Central memory CD8-positive, alpha-beta T cell (primary cell): ENCODE results near the gene ING5.
A peak's percentile ranks its signal among the peaks of the same experiment; 100 is the strongest.
"Not testable (repeated sequence)": the region's sequence is repeated elsewhere in the genome, so short reads cannot be mapped to it uniquely, and the experiment has no call there.

Experiments used
- ATAC-seq: fragments of 150-1000 bp; cut with Tn5 transposase; replicated peaks from 2 replicates; pipeline ENCODE4 v1.10.0; 2022; ENCODE audit warnings: mild to moderate bottlenecking, moderate FRiP score, moderate number of reproducible peaks; ENCODE audit not compliant: poor library complexity, severe bottlenecking; ENCODE audit errors: extremely low read depth
- DNase-seq, 2 donors: peaks; one replicate each; pipeline ENCODE4 v3.0.0; 2021; ENCODE audit warnings: low spot score in 2 of 2
- H3K27ac Mint-ChIP-seq: one replicate; pipeline ENCODE4 v1.8.0; 2022; ENCODE audit warnings: low read depth, mild to moderate bottlenecking, moderate library complexity, mixed read lengths
- H3K27me3 Mint-ChIP-seq: one replicate; pipeline ENCODE4 v1.8.0; 2022; ENCODE audit warnings: mixed read lengths
- H3K36me3 Mint-ChIP-seq: one replicate; pipeline ENCODE4 v1.8.0; 2022; ENCODE audit warnings: mild to moderate bottlenecking, moderate library complexity, mixed read lengths; ENCODE audit not compliant: insufficient read depth
- H3K4me1 Mint-ChIP-seq: one replicate; pipeline ENCODE4 v1.8.0; 2022; ENCODE audit warnings: mixed read lengths
- H3K4me3 Mint-ChIP-seq: one replicate; pipeline ENCODE4 v1.8.0; 2022; ENCODE audit warnings: mild to moderate bottlenecking, moderate library complexity, mixed read lengths
- H3K9me3 Mint-ChIP-seq: one replicate; pipeline ENCODE4 v1.8.0; 2022; ENCODE audit warnings: mixed read lengths

The ING5 gene

DNA sequence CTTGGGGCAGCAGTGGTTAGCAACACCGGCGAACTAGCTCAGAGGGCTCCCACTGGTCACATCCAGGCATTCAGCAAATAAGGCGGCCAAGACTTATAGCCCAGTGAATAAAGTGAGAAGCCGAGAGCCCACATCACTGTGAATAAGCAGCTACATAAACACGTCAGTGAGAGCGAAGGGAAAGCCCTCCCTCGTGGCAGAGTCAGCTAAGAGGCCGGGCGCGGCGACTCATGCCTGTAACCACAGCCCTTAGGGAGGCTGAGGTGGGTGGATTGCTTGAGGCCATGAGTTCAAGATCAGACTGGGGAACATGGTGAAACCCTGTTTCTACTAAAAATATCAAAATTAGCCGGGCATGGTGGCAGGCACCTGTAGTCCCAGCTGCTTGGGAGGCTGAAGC is 37.8 kb downstream of the ING5 start:
- H3K36me3 Mint-ChIP-seq = peaks cover 8% of the 10 kb centered on the region
- peak overlapping the region; percentile 11 for H3K4me3 Mint-ChIP-seq
- DNase-seq = no peak
- H3K9me3 Mint-ChIP-seq = no peaks in the 10 kb centered on the region
- no peak for ATAC-seq
- no peaks in the 10 kb centered on the region for H3K27me3 Mint-ChIP-seq
- H3K27ac Mint-ChIP-seq = peak overlapping the region; percentile 49
- H3K4me1 Mint-ChIP-seq = peaks cover 30% of the 10 kb centered on the region

DNA sequence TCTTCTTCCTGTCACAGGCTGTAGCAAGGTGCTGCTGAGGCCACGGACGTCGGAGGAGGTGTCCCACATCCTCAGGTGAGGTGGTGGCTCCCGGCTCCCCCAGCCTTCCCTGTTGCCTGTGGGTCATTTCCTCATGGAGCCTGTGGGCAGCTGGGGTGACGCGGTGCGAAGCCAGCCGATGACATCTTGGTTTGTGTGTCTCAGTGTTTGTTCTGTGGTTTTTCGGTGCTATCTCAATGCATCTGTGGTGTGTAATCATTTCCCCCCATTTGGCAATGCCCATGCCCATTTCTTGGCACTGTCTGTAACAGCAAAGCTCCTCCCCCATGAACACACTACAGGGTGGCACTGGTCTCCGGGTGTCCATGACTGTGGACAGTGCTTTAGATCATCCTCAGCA is 39.2 kb downstream of the ING5 start:
- Mint-ChIP-seq H3K27me3 (no peaks in the 10 kb centered on the region), H3K9me3 (no peaks in the 10 kb centered on the region), H3K4me3 (peak overlapping the region; percentile 60), H3K36me3 (peaks cover 5% of the 10 kb centered on the region), H3K4me1 (peaks cover 30% of the 10 kb centered on the region), H3K27ac (peak overlapping the region; percentile 13)
- peak in 1 of 2 donors; percentile 36 for DNase-seq
- ATAC-seq = peak; percentile 78

DNA sequence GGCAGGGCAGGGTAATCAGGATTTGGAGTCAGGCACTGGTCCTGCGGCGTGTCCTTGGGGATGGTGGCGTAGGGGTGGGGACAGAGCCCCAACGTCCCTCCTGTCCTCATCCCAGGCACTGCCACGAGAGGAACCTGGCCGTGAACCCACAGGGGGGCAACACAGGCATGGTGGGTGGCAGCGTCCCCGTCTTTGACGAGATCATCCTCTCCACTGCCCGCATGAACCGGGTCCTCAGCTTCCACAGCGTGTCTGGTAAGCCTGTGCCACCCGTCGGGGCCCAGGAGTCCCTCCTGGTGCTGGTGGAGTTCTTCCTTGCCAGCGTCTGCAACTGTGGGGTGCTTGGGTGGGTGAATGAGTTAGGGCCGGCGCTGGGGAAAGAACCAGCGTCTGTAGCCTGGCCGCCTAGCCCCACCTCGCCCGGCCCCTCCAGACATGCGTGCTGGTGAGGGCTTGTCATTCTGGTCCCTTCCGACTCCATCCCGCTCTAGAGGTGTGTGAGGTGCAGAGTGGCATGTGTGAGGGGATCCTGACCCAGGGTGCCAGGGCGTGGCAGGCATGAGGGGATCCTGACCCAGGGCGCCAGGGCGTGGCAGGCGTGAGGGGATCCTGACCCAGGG is 40.6 kb downstream of the ING5 start:
- DNase-seq (no peak), ATAC-seq (no peak)
- Mint-ChIP-seq H3K4me1 (peaks cover 29% of the 10 kb centered on the region), H3K9me3 (no peaks in the 10 kb centered on the region), H3K4me3 (no peak overlapping the region), H3K27me3 (no peaks in the 10 kb centered on the region), H3K27ac (peak overlapping the region; percentile 25), H3K36me3 (peaks cover 4% of the 10 kb centered on the region)

DNA sequence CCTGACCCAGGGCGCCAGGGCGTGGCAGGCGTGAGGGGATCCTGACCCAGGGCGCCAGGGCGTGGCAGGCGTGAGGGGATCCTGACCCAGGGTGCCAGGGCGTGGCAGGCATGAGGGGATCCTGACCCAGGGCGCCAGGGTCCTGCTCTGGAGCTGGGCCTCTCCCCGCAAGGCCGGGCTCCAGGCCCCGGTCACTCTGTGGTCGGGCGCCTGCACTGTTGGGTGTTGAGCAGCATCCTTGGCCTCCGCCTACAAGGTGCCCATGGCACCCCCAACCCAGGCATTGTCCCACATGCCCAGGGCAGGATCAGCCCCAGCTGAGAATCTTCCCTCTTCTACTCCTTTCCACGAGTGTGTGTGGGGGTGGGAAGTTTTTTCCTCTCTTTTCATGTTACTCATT is 41.2 kb downstream of the ING5 start:
- H3K27me3 Mint-ChIP-seq, H3K27ac Mint-ChIP-seq, H3K9me3 Mint-ChIP-seq, H3K36me3 Mint-ChIP-seq, DNase-seq, H3K4me3 Mint-ChIP-seq, ATAC-seq: not testable (repeated sequence)
- peaks cover 24% of the 10 kb centered on the region for H3K4me1 Mint-ChIP-seq

DNA sequence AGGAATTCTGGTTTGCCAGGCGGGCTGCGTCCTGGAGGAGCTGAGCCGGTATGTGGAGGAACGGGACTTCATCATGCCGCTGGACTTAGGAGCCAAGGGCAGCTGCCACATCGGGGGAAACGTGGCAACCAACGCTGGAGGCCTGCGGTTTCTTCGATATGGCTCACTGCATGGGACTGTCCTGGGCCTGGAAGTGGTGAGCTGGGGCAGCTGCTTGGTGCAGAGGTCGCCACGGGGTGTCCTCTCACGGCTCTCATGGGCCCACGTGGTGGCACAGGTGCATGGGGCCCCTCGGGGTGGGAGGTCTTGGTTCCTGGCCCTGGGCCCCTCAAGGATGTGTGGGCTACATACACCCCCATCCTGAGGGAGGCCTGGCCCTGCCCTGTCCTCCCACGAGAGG is 41.8 kb downstream of the ING5 start:
- no peaks in the 10 kb centered on the region for H3K27me3 Mint-ChIP-seq
- DNase-seq (no peak), ATAC-seq (no peak)
- H3K27ac Mint-ChIP-seq = no peak overlapping the region
- peaks cover 22% of the 10 kb centered on the region for H3K4me1 Mint-ChIP-seq
- H3K4me3 Mint-ChIP-seq = no peak overlapping the region
- no peaks in the 10 kb centered on the region for H3K9me3 Mint-ChIP-seq
- H3K36me3 Mint-ChIP-seq = peaks cover 4% of the 10 kb centered on the region

DNA sequence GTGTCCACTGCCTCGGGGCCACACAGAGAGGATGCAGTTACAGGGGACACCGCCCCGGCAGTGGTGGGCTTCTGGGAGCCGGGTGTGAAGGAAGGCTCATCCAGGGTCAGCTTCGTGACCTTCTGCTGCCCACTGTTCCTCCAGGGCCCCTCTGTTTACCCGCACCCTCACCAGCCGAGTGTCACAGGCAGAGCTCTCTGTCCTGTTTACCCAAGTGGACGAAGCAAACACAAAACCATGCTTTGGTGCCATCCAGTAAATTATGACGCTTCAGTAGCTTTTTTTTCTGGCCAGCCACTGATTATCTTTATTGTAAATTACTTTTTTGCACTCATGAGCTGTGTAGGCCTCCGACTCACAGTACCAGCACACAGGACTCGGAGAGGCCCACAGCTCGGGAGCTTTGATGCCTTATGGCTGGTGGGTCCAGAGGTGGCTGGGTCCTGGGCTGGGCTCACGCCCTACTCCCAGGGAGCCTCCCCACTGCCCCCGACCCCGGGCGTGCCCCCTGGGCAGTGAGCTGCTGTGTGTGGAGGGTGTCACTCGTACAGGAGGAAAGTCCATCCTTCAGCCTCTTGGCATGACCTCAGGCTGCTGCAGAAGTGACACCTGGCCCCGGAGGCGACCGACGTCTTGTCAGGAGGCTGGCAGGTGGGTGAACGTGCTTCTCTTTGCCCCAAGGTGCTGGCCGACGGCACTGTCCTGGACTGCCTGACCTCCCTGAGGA is 42.4 kb downstream of the ING5 start:
- ATAC-seq (no peak), DNase-seq (no peak)
- H3K27me3 Mint-ChIP-seq = no peaks in the 10 kb centered on the region
- H3K9me3 Mint-ChIP-seq = no peaks in the 10 kb centered on the region
- H3K36me3 Mint-ChIP-seq = peaks cover 4% of the 10 kb centered on the region
- no peak overlapping the region for H3K27ac Mint-ChIP-seq
- peaks cover 26% of the 10 kb centered on the region for H3K4me1 Mint-ChIP-seq
- no peak overlapping the region for H3K4me3 Mint-ChIP-seq

DNA sequence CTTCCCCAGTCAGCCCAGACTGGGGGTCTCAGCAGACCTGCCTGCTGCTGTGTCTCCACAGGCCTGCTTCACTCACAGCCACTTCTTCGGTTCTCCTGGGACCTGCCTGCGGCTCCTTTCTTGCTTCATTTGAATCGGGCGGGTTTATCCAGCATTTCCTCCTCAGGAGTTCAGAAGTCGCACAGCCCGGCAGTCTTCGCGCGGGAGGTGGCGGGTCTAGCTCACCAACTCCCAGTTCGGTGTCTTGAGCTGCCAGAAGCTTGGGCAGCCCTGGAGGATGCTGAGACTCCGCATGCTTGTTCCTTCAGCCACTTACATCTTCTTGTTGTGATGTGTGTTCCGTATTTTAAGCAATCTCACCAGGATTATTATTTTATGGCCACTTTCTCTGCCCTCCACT is 43.4 kb downstream of the ING5 start:
- Mint-ChIP-seq H3K4me1 (peaks cover 19% of the 10 kb centered on the region), H3K9me3 (no peaks in the 10 kb centered on the region), H3K27me3 (no peaks in the 10 kb centered on the region), H3K36me3 (peaks cover 4% of the 10 kb centered on the region), H3K27ac (no peak overlapping the region), H3K4me3 (no peak overlapping the region)
- no peak for DNase-seq
- no peak for ATAC-seq

DNA sequence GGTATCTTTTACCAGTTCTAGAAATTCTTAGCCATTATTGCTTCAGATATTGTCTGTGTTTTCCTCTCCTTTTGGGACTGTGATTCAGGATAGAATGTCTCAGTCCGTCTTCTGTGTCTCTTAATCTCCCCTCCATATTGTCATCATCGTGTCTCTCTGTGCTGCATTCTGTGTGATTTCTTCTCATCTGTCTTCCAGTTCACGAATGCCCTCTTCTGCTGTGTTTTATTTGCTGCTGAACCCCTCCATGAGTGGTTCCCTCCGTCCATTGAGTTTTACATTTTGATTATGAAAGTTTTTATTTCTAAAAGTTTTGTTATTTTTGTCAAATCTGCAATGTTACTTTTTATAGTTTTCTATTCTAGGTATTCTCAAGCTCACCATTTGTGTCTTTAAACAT is 44.2 kb downstream of the ING5 start:
- DNase-seq (no peak), ATAC-seq (no peak)
- H3K4me1 Mint-ChIP-seq = peaks cover 14% of the 10 kb centered on the region
- H3K36me3 Mint-ChIP-seq = peaks cover 6% of the 10 kb centered on the region
- no peaks in the 10 kb centered on the region for H3K9me3 Mint-ChIP-seq
- H3K27me3 Mint-ChIP-seq = no peaks in the 10 kb centered on the region
- no peak overlapping the region for H3K27ac Mint-ChIP-seq
- H3K4me3 Mint-ChIP-seq = no peak overlapping the region

DNA sequence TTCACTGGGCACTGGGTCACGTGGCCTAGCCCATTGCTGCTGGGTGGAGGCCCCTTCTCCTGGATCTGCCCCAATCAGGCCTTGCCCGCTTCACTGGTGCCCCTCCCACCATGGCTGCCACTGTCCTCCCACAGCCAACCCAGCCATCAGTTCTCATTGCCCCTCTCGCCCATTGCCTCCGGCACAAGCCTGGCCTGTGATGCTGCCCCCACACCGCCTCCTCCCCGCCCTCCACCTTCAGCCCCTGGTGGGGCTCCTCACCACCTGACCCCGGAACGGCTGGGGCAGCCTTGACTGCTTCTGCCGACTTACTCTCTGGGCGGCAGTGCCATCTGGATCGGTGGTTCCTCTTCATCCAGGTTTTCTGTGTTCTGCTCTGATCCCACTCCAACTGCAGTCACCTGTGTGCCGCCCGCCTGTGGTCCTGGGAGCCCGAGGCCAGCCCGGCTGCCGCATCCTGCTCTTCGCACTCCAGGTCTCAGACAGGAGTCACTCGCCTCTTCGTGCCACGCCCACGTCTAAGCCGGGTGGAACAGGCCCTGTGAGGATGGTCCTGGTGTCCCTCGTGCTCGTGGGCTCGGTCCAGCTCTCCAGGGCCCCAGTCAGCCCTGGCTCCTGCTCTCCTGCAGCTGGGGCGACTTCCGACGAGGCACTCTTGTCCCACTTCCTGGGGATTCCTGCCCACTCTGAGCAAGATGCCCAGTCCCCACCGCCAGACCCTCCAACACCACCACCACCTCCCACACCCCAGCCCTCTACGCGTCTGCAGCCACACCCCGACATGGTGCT is 46.8 kb downstream of the ING5 start:
- Mint-ChIP-seq H3K4me3 (no peak overlapping the region), H3K27me3 (no peaks in the 10 kb centered on the region), H3K4me1 (peaks cover 6% of the 10 kb centered on the region), H3K9me3 (no peaks in the 10 kb centered on the region), H3K27ac (peak overlapping the region; percentile 25), H3K36me3 (peaks cover 5% of the 10 kb centered on the region)
- ATAC-seq = no peak
- no peak for DNase-seq

DNA sequence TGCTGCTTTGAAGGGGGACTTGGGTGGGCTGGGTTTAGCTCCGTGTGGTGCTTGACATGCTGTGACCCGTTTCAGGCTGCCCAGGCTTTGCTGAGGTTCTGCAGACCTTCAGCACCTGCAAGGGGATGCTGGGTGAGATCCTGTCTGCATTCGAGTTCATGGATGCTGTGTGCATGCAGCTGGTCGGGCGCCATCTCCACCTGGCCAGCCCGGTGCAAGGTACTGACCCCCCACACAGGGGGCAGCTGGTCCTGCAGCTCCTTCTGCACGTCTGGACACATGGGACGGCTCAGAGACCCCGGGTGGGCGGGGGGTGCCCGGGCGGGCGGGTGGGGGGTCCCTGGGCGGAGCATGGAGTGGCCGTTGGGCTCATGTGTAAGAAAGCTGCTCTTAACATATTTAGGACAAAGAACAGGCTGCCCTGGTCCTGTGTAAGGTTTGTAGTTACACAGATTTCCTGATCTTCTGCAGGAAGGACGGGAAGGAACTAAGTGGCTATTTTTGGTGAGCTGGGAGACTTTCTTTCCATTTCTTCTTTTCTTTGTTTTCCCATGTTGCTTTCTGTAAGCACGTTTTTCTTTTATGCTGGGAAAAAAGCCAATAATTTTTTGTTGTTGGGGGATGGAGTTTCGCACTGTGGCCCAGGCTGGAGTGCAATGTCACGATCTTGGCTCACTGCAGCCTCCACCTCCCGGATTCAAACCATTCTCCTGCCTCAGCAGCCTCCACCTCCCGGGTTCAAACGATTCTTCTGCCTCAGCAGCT is 48.4 kb downstream of the ING5 start:
- H3K4me3 Mint-ChIP-seq = no peak overlapping the region
- H3K9me3 Mint-ChIP-seq = no peaks in the 10 kb centered on the region
- DNase-seq (no peak), ATAC-seq (no peak)
- peaks cover 6% of the 10 kb centered on the region for H3K4me1 Mint-ChIP-seq
- peaks cover 8% of the 10 kb centered on the region for H3K36me3 Mint-ChIP-seq
- H3K27ac Mint-ChIP-seq = no peak overlapping the region
- no peaks in the 10 kb centered on the region for H3K27me3 Mint-ChIP-seq

DNA sequence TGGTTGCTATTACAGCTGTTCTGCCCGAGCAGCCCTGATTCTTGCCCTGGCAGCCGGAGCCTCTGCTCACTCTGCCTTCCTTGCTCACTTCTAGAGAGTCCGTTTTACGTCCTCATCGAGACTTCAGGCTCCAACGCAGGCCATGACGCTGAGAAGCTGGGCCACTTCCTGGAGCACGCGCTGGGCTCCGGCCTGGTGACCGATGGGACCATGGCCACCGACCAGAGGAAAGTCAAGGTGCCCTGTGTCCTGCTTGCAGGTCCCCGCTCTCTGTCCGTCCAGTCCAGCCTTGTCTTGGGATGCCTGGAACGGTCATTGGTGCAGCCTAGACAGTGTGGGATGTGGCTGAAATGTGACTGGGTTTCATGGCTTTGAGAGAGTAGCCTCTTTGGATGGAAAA is 49.3 kb downstream of the ING5 start:
- ATAC-seq (no peak), DNase-seq (no peak)
- no peaks in the 10 kb centered on the region for H3K27me3 Mint-ChIP-seq
- peaks cover 8% of the 10 kb centered on the region for H3K36me3 Mint-ChIP-seq
- no peak overlapping the region for H3K4me3 Mint-ChIP-seq
- no peaks in the 10 kb centered on the region for H3K9me3 Mint-ChIP-seq
- no peak overlapping the region for H3K27ac Mint-ChIP-seq
- H3K4me1 Mint-ChIP-seq = peaks cover 6% of the 10 kb centered on the region

DNA sequence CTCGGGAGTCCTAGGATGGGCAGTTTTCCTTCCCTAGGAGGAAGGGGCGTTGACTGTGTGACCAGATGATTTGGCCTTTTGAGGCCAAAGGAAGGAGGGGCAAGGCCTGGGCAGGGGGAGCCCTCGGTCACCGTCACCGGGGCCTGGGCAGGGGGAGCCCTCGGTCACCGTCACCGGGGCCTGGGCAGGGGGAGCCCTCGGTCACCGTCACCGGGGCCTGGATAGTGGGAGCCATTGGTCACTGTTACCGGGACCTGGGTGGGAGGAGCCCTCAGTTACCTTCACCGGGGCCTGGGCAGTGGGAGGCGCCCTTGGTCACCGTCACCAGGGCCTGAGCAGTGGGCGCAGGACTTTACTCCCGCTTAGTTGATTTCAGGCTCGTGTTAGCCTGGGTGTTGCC is 49.9 kb downstream of the ING5 start:
- Mint-ChIP-seq H3K27me3 (no peaks in the 10 kb centered on the region), H3K4me1 (peaks cover 6% of the 10 kb centered on the region), H3K4me3 (no peak overlapping the region), H3K36me3 (peaks cover 8% of the 10 kb centered on the region), H3K9me3 (no peaks in the 10 kb centered on the region), H3K27ac (no peak overlapping the region)
- DNase-seq (no peak), ATAC-seq (no peak)
